AG04449 (cell line): Measurements from ENCODE around the gene ZBTB5.
"Not testable (repeated sequence)": the region's sequence is repeated elsewhere in the genome, so short reads cannot be mapped to it uniquely, and the experiment has no call there.

Experiments
- CTCF ChIA-PET: fragments of 350-600 bp; formaldehyde crosslinking; extraction: SDS; loops from one replicate; lab custom pipeline; 2021; ENCODE audit warnings: antibody characterized with exemption; lab: Yijun Ruan, JAX
- POLR2A ChIA-PET: fragments of 400-600, 350-600 bp; formaldehyde crosslinking; extraction: SDS; loops from one replicate; lab custom pipeline; 2020; ENCODE audit warnings: antibody characterized with exemption, inconsistent platforms; lab: Yijun Ruan, JAX
- DNase-seq: peaks from one replicate; pipeline ENCODE4 v3.0.0-alpha.2; 2010; ENCODE audit warnings: low read depth, low spot score
- H3K4me3 ChIP-seq: 2 replicates; pipeline ENCODE4 v1.5.1; 2011; ENCODE audit warnings: low read depth, mild to moderate bottlenecking, control low read depth, low read length
- TF ChIP-seq, protein P1 (sequence below): IDR thresholded peaks from one replicate; pipeline ENCODE4 v1.5.1; 2011; ENCODE audit warnings: mild to moderate bottlenecking, moderate library complexity, low read length, control low read depth, inconsistent platforms; ENCODE audit not compliant: insufficient read depth; ENCODE audit errors: missing control alignments

Gene ZBTB5

DNA sequence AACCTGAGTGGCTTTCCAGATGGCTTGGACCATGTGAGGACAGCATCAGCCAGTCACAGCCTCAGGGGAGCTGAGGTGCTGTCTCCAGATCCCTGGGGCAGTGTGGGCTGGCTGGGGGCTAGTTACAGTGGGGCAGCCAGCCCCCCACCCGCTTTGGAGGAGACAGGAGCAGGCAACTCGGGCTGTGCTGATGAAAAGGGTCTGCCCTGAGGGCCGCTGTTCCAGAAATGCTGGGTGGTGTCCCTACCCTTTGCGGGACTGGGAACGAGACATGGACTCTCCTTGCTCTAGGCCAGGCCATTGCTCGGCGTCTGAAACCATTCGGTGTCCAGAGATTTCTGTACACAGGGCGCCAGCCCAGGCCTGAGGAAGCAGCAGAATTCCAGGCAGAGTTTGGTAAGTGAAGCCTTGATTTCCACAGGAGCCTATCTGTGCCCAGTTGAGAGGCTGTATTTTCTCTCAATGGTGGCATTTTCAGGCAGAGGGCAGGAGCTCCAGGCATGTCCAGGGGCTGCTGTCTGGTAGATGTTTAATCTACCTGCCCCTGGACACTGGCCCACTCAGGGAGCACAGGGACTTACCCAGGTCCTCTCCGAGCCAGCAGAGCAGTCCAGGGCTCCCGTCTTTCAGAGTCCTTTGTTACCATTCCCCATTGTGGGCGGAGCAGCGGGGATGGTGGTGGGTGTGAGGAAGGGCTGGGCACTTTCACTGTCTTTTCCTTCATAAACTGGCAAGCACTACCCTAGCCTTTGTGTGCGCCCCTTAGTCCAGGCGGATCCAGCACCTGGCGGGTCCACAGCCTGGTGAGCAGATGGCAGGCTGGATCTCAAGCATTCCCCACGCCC, 35.6 kb downstream of the ZBTB5 start:
- DNase-seq, result no peak
- ChIA-PET POLR2A (no interaction called here), CTCF (interaction anchor here (1.6 to 1.7 kb wide), 2 partner anchors 14 to 27 kb away, joined by 3 to 7 read pairs; no protein-coding TSS in a partner anchor)
- TF ChIP-seq, protein P1, sequence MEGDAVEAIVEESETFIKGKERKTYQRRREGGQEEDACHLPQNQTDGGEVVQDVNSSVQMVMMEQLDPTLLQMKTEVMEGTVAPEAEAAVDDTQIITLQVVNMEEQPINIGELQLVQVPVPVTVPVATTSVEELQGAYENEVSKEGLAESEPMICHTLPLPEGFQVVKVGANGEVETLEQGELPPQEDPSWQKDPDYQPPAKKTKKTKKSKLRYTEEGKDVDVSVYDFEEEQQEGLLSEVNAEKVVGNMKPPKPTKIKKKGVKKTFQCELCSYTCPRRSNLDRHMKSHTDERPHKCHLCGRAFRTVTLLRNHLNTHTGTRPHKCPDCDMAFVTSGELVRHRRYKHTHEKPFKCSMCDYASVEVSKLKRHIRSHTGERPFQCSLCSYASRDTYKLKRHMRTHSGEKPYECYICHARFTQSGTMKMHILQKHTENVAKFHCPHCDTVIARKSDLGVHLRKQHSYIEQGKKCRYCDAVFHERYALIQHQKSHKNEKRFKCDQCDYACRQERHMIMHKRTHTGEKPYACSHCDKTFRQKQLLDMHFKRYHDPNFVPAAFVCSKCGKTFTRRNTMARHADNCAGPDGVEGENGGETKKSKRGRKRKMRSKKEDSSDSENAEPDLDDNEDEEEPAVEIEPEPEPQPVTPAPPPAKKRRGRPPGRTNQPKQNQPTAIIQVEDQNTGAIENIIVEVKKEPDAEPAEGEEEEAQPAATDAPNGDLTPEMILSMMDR, result no peak
- no peak overlapping the region for H3K4me3 ChIP-seq

DNA sequence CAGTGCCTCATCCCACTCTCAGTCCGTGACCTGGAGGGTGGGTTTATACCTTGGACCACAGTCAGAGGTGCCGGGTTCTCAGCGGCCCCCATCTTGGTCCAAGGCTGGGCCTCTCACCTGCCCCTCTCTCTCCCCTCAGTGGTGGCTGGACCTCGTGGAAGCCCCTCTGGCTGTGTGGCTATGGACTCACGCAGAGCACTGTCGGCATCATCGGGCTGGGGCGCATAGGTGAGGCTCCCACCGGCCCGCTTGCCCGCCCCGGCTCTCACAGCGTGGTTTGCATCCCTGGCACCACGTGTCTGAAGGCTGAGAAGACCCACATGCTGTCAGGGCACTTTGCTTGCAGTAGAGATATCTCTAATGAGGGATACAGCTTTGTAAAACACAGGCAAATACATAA, 36.9 kb downstream of the ZBTB5 start:
- no peak overlapping the region for H3K4me3 ChIP-seq
- ChIA-PET CTCF (no interaction called here), POLR2A (no interaction called here)
- no peak for DNase-seq
- TF ChIP-seq, protein P1, result no peak

DNA sequence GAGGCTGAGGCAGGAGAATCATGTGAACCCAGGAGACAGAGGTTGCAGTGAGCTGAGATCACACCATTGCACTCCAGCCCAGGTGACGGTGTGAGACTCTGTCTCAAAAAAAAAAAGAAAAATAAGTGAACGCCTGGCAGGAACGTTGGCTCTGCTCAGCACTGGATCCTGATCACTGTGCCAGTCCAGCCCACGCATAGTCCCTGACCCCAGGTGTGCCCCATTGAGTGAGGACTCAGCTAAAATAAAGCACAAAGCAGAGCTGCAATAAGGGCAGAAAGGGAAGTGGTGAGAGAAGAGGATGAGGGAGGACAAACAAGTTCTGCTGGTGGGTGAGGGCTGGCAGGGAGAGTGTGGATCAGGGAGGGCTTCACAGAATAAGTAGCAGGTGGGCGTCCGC, 38.4 kb downstream of the ZBTB5 start:
- ChIA-PET POLR2A (no interaction called here), CTCF (interaction anchor here (4.7 kb wide), 1 partner anchor 12 kb away, joined by 42 read pairs; no protein-coding TSS in a partner anchor)
- no peak overlapping the region for H3K4me3 ChIP-seq
- no peak for DNase-seq
- TF ChIP-seq, protein P1, result no peak

DNA sequence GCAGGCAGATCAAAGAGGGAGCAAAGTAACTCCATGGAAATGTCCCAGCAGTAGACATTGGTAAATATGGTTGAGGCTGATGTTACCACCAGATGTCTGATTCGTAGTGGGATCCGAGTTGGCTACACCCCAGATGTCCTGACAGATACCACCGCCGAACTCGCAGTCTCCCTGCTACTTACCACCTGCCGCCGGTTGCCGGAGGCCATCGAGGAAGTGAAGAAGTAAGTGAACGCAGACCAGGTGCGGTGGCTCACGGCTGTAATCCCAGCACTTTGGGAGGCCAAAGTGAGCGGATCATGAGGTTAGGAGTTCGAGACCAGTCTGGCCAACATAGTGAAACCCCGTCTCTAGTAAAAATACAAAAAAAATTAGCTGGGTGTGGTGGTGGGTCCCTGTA, 38.8 kb downstream of the ZBTB5 start:
- DNase-seq, H3K4me3 ChIP-seq, POLR2A ChIA-PET: not testable (repeated sequence)
- CTCF ChIA-PET, result interaction anchor here (1.8 to 4.7 kb wide), 2 partner anchors 12 to 16 kb away, joined by 3 to 42 read pairs; no protein-coding TSS in a partner anchor

DNA sequence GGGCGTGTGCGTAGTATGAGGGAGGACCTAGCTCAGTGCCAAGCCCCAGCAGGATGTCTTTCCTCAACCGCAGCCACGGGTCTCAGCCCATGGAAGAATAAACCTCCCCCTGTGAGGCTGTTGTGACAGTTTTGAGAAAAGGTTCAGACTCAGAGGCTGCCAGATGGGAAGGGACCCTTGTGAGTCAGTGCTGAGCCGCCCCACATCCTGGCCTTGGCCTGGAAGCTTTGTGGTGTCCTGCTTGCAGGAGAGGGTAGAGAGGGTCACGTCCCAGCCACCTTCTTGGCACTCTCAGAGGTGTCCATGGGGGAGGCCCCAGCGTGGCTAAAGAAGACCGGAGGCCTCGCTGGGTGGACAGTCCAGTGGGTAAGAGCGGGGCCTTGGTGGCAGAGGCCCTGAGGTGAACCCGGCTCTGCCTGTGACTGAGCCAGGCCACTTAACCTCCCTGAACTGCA, 39.9 kb downstream of the ZBTB5 start:
- no peak for DNase-seq
- ChIA-PET CTCF (interaction anchor here (1.8 to 4.7 kb wide), 2 partner anchors 11 to 17 kb away, joined by 3 to 42 read pairs; no protein-coding TSS in a partner anchor), POLR2A (no interaction called here)
- TF ChIP-seq, protein P1, result no peak
- H3K4me3 ChIP-seq, result no peak overlapping the region

DNA sequence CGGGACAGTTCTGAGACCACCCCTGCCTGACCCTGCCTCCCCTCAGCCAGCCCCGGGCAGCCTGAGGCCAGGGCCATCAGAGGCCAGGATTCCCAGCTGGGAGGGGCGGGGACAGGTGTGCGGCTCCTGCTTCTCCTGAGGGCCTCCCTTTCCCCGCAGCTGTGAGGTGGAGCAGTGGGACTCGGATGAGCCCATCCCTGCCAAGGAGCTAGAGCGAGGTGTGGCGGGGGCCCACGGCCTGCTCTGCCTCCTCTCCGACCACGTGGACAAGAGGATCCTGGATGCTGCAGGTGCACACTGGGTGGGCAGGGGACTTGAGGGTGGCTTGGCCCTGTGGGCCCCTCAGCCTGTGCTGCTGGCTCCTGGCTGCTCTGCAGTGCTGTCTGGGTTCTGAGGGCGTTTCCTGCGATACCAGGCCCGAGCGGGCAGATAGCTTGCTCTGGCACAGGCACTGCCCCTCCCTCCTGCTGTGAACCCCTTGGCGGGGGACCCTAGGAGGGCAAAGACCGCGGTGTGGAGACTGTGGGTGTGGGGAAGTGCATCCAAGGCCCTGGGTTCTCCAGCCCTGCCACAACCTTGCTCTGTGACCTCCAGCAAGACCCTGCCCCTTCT, 40.5 kb downstream of the ZBTB5 start:
- TF ChIP-seq, protein P1, result no peak
- no peak overlapping the region for H3K4me3 ChIP-seq
- no peak for DNase-seq
- CTCF ChIA-PET, result interaction anchor here (1.1 to 4.7 kb wide), 3 partner anchors 10 to 552 kb away, joined by 3 to 42 read pairs (median 3); no protein-coding TSS in a partner anchor
- POLR2A ChIA-PET, result no interaction called here
